HG03097 (cell line): ENCODE results near the gene BCAR3.
"Not testable (repeated sequence)": the region's sequence is repeated elsewhere in the genome, so short reads cannot be mapped to it uniquely, and the experiment has no call there.

Experiments used
- ATAC-seq: cut with Tn5 transposase; IDR thresholded peaks from one replicate; pipeline ENCODE4 v1.9.1; 2021; ENCODE audit not compliant: unreplicated experiment, low FRiP score

BCAR3 gene

GRCh38 chr1:93690341-93690740, 8.7 kb upstream of the BCAR3 start:
- ATAC-seq: no peak

- no peak for ATAC-seq
Measured at GRCh38 chr1:93689521-93690223, 8.0 kb upstream of the BCAR3 start.

GRCh38 chr1:93687542-93687941, 5.9 kb upstream of the BCAR3 start:
- ATAC-seq: no peak

GRCh38 chr1:93686504-93687250, 5.0 kb upstream of the BCAR3 start:
- no peak for ATAC-seq

GRCh38 chr1:93685918-93686317, 4.3 kb upstream of the BCAR3 start:
- ATAC-seq: no peak

GRCh38 chr1:93683234-93683633, 1.6 kb upstream of the BCAR3 start:
- ATAC-seq: no peak

- no peak for ATAC-seq
Measured at GRCh38 chr1:93681989-93682412, 364 bp upstream of the BCAR3 start.

DNA sequence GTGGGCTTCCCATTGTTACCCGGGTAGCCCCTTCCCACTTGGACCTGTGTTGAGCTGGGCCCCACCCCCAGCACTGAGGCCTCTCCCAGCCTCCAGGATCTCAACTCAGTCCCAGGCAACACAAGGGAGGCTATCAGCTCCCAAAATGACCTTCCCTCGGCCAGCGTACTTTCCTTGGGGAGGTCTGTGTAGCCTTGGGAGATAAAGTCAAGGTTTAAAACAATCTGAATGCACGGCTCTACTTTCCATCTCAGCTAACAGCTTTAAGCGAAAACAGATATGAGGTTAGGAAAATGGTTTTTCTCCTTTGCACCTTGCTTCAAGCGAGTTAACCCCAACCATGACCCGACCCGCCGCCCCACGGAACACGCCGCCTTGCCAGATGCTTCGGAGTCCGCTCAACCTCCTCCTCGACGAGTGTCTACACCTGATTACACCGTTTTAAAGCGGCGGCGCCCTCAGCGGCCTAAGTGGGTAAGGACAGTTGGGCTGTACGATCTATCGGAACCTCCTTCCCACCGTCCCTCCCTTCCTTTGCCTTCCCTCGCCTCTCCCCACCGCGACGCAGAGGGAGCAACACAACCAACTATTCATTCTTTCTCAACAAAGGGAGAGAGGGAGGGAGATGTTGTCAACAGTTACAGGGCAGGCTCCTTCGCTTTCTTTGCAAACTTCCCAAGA, 1.1 kb downstream of the BCAR3 start:
- no peak for ATAC-seq

DNA sequence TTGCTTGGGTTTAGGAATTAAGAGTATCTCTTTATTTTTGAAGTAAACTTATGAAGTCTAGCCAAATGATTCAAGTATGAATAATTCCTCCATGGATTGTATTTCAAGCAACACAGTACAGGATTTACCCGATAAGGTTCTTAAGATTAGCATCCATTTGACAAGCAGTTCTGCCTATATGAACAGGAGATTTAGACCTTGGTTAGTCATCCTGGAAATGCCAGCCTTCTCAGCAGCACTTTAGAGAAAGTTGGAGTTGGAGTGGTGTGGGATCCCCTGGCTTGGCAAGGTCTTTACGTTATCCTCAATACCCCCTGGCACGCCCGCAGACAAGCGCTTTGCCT, 1.6 kb downstream of the BCAR3 start:
- ATAC-seq: no peak

GRCh38 chr1:93679546-93679945, 2.1 kb downstream of the BCAR3 start:
- ATAC-seq: no peak

- ATAC-seq: no peak
Measured at GRCh38 chr1:93678946-93679480, 2.6 kb downstream of the BCAR3 start.

DNA sequence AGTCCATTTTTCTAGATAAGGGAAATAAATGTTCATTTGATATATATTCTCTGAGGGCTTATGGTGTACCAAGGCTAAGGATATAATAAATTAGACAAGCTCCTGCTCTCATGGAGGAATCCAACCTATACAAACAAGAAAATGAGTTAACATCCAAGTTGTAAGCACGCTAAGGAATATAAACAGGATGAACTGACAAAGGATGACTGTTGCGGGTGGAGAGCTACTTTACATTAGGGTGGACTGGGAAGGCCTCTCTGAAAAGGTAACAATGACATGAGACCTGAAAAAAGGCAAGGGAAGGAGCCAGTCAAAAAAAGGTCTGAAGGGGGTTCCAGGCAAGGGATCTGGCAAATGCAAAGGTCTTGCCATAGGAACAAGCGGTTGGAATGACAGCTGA, 3.1 kb downstream of the BCAR3 start:
- ATAC-seq: no peak

DNA sequence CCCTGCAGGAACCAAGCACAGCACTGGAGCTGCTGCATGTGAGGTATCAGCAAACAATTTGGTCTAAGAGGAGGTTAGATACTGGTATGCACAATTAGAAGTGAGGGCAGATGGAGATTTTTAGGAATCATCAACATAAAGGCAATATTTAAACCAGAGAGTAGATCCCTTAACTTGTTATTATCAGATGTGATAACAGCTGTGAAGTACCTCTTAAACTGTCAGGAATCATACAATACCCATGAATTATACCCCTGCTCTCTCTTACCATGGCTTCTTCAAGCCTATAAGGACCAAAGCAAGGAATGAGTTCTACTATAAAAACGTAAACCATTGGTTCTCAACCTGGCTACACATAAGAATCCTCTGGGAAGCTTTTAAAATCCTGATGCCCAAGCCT, 3.9 kb downstream of the BCAR3 start:
- ATAC-seq: no peak

GRCh38 chr1:93676427-93676826, 5.2 kb downstream of the BCAR3 start:
- no peak for ATAC-seq

- no peak for ATAC-seq
Measured at GRCh38 chr1:93675931-93676330, 5.7 kb downstream of the BCAR3 start.

DNA sequence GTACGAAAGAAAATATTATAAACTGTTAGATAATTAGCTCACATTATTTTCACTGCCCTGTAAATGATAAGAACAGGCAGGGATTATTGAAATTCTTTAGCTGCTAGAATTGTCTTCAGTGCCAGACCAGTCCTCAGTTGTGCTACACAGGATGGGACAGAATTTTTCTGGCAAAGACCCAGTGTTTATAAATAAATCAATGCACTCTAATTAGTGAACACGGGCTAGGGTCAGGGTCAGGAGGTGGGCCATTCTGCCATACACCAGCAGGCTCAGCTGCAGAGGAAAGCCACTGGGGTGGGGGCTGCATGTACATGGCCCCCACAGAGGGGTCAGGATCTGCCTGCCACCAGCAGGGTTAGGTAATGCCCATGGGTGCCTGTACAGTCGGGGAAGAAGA, 6.4 kb downstream of the BCAR3 start:
- ATAC-seq: no peak

DNA sequence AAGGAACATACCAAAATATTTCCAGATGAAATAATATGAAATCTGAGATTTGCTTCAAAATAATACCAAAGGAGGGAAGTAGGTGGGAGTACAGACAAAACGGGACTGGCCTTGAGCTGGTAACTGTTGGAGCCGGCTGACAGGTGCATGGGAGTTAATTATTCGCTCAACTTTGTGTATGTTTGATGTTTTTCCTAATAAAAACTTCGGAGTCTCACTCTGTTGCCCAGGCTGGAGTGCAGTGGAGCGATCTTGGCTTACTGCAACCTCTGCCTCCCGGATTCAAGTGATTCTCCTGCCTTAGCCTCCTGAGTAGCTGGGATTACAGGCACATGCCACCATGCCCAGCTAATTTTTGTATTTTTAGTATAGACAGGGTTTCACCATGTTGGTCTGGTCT, 7.6 kb downstream of the BCAR3 start:
- ATAC-seq: not testable (repeated sequence)

DNA sequence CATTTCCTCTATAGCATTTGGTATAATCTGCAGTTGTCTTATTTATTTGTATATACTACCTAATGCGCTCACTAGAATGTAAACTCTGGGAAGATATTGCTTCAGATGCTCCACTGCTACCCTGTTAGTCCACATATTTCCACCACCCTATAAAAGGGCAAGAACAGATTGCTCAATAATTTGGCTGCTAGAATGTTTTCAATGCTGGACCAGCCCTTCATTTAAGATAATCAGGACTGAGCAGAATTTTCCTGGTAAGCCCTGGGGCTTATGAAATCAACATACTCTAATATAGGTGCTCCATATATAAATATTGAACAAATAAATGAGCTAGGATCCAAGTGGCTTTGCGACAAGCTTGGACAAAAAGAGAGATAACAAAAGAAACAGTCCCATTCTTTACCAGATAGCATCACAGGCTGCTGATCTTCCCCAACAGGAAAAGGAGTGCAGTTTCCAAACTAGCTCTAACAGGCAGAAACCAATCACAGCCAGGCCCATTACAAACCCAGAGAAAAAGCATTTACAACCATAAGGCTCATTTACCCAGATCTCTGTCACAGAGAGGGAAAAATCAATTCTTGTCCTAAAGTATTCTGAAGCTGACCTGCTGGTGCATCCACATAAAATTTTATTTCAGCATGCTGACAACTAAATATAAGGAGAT, 8.3 kb downstream of the BCAR3 start:
- ATAC-seq: no peak

- no peak for ATAC-seq
Measured at GRCh38 chr1:93672477-93673162, 9.0 kb downstream of the BCAR3 start.

DNA sequence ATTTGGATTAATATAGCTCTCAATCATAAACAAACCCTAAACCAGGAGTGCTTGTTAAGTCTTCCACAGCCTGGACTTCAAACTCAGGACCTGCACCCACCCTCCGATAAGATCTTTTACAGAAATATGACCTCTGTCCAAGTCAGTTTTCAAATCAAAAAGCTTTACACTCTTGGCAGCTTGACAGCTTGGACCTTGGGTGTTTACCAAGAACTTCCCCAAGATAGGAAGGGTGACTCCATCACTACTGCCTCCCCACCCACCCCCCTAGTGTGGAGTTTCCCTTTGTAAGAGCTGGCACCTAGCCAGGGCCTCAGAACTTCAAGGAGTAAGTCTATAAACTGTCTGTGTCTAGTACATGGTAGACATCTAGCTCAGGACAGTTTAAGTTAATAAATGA, 9.6 kb downstream of the BCAR3 start:
- no peak for ATAC-seq
